Stimulated activated CD4-positive, alpha-beta T cell treated with anti-CD3 and anti-CD28 coated beads, Interleukin-15, amount 100 ng/mL, for 24 hours (primary cell): ENCODE results near the gene FAM50A.
"Not testable (repeated sequence)": the region's sequence is repeated elsewhere in the genome, so short reads cannot be mapped to it uniquely, and the experiment has no call there.

Source experiments
- DNase-seq: peaks from one replicate; pipeline ENCODE4 v3.0.0-alpha.2; 2020

Gene FAM50A

DNA sequence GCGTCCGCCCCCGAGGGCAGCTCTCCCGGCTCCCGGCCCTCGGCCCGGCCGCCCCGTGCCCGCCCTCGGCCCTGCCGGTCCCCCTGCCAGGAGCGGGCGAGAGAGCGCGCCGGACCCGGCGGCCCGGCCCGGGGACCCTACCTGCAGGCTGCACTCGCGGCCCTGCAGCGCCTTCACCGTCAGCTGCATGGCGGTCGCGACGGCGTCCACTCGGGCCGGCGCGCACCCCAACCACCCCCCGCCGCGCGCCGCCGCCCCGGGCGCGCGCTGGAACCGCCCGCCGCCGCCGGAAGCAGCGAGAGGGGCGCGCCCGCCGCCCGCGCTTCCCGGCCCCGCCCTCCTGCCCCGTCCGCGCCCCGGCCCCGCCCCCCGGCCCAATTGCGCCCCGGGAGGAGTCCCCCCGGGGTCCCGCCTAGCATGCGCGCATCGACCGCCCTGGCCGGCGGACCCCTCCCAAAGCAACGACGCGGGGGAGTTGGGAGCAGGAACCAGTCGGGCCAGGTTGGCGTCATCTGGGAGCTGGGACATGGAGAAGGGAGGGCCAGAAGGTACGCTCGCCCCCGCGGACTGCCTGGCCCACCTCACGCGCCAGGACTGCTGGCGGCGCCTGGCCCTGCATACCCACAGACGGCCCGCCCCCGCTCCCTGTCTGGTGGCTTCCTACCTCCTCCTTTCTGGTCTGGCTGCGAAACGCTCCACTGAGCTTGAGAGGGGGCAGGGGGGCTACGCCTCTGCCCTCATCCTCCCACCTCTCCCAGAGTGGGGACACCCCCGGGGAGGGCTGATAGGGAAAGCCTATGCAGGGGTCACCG is 42.7 kb downstream of the FAM50A start, which contains the start of gene UBL4A:
Gene UBL4A, minus strand, starts transcription at position 220 of the 812 bp plus-strand sequence. Its CDS starts 31 bp downstream, at position 189.
- DNase-seq = peak; percentile 69

GRCh38 chrX:154487518-154488290 is 43.8 kb downstream of the FAM50A start:
- DNase-seq = no peak

DNA sequence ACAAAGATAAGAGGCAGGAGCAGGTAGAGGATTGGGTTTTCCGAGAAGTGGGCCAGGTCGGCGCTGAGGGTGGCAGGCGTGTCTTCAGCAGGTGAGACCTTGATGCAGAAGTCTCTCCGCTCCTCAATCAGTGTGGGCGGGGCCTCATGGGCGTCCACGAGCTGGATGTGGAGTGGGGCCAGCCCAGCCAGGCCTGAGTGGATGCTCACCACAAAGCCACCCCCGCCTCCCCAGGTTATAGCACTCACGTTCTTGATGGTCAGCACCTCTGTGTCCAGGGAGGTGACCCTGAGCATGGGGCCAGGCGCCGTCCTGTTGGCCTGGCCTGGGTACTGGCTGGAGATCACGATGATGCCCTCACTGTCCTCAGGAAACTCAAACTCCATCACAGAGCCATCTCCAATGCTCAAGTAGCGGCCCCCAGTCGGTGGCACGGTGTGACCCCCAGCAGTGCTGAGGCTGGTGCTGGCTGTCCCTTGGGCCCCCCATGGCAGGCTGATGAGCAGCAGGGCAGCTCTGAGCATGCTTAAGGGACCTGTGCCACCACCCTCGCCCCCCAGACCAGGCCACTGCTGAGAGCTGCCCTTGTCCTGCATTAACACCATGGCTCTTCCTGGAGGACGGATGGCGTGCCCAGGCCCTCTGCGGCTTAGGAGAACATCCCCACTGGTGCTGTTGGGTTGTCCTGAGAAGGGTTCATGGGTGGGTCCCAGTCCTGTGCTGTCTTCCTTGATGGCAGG is 44.6 kb downstream of the FAM50A start:
- no peak for DNase-seq

DNA sequence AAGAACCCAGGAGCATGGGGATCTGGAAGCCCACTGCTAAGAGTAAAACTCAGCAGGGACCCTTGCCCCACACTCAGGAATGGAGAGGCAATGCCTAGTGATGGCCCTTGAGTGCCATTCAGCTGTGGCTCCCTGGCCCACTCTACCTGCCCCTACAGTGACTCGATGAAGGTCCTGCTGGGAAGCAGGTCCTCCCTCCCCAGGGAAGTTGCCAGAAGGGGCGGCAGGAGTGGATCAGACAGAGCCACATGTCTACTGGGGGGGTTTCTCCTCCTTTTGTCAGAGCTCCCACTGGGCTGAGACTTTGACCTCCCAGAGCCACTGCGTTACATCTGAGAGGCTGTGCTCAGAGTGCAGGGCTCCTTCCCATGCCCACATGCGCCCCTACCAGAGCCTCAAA is 45.2 kb downstream of the FAM50A start:
- DNase-seq = no peak

DNA sequence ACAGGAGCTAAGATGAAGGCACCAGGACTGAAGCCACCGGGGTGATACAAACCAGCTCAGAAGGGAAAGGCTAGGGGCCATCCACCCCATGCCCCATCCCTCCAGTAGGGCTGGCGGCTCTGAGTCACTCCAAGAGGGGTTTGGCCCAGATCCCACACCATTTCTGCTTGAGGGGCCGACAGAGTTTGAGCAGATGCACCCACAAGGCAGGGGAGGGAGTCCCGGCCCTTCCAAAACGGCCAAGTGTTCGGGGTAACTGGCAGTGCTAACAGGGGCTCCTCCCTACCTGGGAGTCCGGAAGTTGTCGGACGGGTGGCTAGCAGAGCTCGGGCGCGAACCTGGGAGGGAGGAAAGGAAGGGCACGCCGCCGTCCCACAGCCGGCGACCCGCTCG is 46.1 kb downstream of the FAM50A start:
- DNase-seq = peak; percentile 48

GRCh38 chrX:154490414-154491083 is 46.6 kb downstream of the FAM50A start, which contains the start of gene SLC10A3:
Gene SLC10A3, minus strand, starts transcription at chrX:154490629. Its CDS starts 1,689 bp downstream, at chrX:154488940.
- DNase-seq = peak; percentile 90

DNA sequence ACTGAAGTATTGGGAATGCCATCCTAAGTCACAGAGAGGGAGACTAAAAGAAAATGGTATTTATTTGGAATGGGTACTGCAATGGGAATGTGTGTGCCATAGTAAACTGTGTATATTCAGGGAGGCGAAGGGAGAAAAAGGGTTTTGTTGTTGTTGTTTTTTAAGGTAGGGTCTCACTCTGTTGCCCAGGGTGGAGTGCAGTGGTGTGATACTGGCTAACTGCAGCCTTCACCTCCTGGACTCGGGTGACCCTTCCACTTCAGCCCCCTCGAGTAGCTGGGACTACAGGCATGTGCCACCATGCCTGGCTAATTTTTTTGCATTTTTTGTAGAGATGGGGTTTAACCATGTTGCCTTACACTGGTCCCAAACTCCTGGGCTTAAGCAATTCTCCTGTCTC is 50.8 kb downstream of the FAM50A start:
- no peak for DNase-seq

GRCh38 chrX:154495472-154495922 is 51.6 kb downstream of the FAM50A start:
- DNase-seq = no peak

- not testable (repeated sequence) for DNase-seq
These were observed 52.7 kb downstream of the FAM50A start for GRCh38 chrX:154496591-154497137.
